ENCODE data around the gene ROR1.

- no peak for TF ChIP-seq EZH2 (IDR thresholded peaks at IDR 0.05)
- TF ChIP-seq POLR2AphosphoS5 (IDR thresholded peaks at IDR 0.05; ENCODE audit: borderline replicate concordance, low read depth, low read length), result no peak
- no peak for TF ChIP-seq FOXP2 (optimal IDR thresholded peaks at IDR 0.05; ENCODE audit: control extremely low read depth, extremely low read length, insufficient read depth)
Measured at GRCh38 chr1:64184003-64184440, 410.2 kb downstream of the ROR1 start.

Data from SK-N-MC (cell line).